Gastrocnemius medialis (tissue), 4 donors: ENCODE results near the gene RAB3IL1.

ENCODE experiments used
- POLR2A ChIP-seq, 2 donors: fragments of 450-650 bp; IDR thresholded peaks; one replicate each; pipeline ENCODE4 v1.6.1; 2017; ENCODE audit warnings: antibody characterized with exemption in 2 of 2, mild to moderate bottlenecking in 2 of 2, moderate library complexity in 2 of 2
- TF ChIP-seq, protein P1 (sequence below), 5 experiments: fragments of 450-650 bp in 3 of 5; fragments of 200-600 bp in 2 of 5; sonication (generic) in 2 of 5; IDR thresholded peaks in 4 of 5; conservative IDR thresholded peaks in 1 of 5; 1 replicate in 4 of 5; 2 replicates in 1 of 5; pipeline ENCODE4 v1.5.1; 2016 to 2019; ENCODE audit warnings: antibody characterized with exemption in 5 of 5, mild to moderate bottlenecking in 3 of 5, moderate library complexity in 3 of 5

DNA sequence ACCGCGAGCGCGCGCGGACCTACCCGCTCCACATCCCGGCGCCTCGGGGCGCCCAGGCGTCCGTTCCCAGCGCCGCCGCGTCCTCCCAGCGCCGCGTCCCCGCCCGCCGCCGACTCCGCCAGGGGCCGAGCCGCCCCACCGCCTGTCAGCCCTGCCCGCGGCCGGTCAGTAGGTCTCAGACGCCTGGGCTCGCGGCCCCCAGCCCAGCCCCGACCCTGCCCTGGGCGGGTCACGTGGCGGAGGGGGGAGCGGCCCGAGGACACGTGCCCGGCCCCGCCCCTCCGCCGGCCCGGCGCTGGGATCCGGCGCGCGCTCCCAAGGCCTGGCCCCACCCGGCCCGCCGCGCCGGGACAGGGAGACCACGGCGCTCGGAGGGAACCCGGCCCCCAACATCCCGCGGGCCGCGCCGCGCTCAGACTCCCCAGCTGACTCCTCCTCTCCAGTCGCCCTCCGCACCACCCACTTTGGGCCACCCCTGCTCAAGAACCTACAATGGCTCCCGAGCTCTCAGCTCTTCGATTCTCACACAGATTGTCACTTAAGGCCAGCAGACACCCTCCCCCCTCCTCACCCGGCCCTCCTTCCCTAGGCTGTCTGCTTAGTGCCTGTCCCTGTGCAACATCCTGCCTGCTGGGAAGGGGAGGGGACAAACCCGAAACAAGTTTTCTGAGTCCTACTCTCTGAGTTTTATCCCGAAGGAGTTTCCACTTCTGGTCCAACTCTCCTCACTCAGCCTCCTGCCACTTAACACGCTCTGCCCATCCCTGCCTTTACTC lies at the start of gene RAB3IL1:
- TF ChIP-seq, protein P1, sequence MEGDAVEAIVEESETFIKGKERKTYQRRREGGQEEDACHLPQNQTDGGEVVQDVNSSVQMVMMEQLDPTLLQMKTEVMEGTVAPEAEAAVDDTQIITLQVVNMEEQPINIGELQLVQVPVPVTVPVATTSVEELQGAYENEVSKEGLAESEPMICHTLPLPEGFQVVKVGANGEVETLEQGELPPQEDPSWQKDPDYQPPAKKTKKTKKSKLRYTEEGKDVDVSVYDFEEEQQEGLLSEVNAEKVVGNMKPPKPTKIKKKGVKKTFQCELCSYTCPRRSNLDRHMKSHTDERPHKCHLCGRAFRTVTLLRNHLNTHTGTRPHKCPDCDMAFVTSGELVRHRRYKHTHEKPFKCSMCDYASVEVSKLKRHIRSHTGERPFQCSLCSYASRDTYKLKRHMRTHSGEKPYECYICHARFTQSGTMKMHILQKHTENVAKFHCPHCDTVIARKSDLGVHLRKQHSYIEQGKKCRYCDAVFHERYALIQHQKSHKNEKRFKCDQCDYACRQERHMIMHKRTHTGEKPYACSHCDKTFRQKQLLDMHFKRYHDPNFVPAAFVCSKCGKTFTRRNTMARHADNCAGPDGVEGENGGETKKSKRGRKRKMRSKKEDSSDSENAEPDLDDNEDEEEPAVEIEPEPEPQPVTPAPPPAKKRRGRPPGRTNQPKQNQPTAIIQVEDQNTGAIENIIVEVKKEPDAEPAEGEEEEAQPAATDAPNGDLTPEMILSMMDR (IDR thresholded peaks at IDR 0.05 in 4 of 5, conservative IDR thresholded peaks at IDR 0.05 in 1 of 5), result peak in 1 of 5 experiments; percentile 10
- peak; percentile 50 to 53 for TF ChIP-seq POLR2A (IDR thresholded peaks at IDR 0.05)
